ENCODE measurements around the gene SUCLG2.
"Not testable (repeated sequence)": the region's sequence is repeated elsewhere in the genome, so short reads cannot be mapped to it uniquely, and the experiment has no call there.

Gene SUCLG2

DNA sequence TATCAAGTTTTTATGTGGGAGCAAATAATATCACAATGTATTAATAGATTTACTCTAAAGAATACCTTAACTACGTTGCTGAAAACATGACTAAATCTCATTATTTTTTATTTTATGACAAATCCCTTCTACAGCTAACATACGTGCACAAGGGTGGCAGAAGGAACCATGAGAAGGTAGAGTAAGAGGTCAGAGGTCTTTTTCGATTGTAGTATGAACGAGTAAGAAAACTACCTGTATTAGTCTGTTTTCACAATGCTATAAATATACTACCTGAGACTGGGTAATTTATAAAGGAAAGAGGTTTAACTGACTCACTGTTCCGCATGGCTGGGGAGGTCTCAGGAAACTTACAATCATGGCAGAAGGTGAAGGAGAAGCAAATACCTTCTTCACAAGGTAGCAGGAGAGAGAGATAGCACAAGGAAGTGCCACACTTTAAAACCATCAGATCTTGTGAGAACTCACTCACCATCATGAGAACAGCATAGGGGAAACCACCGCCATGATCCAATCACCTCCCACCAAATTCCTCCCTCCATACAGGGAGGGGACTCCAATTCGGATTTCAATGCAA is 95.3 kb downstream of the SUCLG2 start:
- TF ChIP-seq, protein P1, sequence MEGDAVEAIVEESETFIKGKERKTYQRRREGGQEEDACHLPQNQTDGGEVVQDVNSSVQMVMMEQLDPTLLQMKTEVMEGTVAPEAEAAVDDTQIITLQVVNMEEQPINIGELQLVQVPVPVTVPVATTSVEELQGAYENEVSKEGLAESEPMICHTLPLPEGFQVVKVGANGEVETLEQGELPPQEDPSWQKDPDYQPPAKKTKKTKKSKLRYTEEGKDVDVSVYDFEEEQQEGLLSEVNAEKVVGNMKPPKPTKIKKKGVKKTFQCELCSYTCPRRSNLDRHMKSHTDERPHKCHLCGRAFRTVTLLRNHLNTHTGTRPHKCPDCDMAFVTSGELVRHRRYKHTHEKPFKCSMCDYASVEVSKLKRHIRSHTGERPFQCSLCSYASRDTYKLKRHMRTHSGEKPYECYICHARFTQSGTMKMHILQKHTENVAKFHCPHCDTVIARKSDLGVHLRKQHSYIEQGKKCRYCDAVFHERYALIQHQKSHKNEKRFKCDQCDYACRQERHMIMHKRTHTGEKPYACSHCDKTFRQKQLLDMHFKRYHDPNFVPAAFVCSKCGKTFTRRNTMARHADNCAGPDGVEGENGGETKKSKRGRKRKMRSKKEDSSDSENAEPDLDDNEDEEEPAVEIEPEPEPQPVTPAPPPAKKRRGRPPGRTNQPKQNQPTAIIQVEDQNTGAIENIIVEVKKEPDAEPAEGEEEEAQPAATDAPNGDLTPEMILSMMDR (IDR thresholded peaks at IDR 0.05; ENCODE audit: control extremely low read depth, extremely low read depth, low read depth, missing control alignments): no peak
- POLR2A ChIA-PET: no interaction called here
- CTCF ChIA-PET: interaction anchor here (1.9 kb wide), 1 partner anchor 13 kb away, joined by 4 read pairs; no protein-coding TSS in a partner anchor
- DNase-seq (ENCODE audit: extremely low spot score): no peak

DNA sequence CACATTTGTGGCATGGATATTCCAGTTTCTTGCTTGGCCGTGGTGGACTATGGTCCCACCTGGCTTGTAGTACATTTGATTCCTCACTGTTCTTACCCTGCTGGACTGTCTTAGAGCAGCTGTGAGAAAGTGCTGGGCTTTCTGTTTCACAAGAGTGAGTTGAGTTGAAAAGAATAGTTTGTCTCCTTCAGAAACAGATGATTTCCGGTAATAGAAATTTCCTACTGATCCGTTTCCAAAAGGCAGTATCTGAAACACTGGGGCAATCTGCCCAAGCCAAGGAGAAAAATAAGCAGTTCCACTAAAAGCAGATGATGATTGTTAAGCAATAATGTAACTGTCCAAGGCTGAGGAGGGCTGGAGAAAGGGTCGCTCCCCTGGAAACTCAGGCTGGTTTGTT is 96.0 kb downstream of the SUCLG2 start:
- CTCF ChIA-PET: interaction anchor here (1.9 kb wide), 1 partner anchor 12 kb away, joined by 4 read pairs; no protein-coding TSS in a partner anchor
- no peak for DNase-seq (ENCODE audit: extremely low spot score)
- TF ChIP-seq, protein P1 (IDR thresholded peaks at IDR 0.05; ENCODE audit: control extremely low read depth, extremely low read depth, low read depth, missing control alignments): no peak
- POLR2A ChIA-PET: no interaction called here

DNA sequence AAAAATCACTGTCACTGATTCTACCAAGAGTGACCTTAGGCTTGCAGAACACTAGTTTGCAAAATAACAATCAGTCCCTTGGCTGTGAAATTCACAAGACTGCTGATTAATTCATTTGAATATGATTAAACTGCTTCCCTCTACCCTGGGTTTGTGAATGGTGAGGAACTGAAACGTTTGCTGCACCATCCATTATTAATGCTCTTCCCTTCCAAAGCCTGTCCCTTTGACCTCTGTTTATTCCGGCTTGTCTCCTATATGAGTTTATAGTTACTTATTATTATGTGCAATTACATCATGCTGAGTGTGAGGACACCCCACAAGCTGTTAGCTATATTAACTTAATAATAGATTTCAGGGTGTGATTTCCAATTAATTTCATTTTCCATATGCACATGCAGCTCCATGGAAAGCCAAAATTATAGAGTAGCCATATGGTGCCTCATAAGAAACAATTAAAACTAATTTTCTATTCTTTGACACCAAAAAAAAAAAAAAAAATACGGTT is 96.5 kb downstream of the SUCLG2 start:
- no peak for DNase-seq (ENCODE audit: extremely low spot score)
- ChIA-PET POLR2A (no interaction called here), CTCF (interaction anchor here (1.9 kb wide), 1 partner anchor 12 kb away, joined by 4 read pairs; no protein-coding TSS in a partner anchor)
- TF ChIP-seq, protein P1 (IDR thresholded peaks at IDR 0.05; ENCODE audit: control extremely low read depth, extremely low read depth, low read depth, missing control alignments): no peak

DNA sequence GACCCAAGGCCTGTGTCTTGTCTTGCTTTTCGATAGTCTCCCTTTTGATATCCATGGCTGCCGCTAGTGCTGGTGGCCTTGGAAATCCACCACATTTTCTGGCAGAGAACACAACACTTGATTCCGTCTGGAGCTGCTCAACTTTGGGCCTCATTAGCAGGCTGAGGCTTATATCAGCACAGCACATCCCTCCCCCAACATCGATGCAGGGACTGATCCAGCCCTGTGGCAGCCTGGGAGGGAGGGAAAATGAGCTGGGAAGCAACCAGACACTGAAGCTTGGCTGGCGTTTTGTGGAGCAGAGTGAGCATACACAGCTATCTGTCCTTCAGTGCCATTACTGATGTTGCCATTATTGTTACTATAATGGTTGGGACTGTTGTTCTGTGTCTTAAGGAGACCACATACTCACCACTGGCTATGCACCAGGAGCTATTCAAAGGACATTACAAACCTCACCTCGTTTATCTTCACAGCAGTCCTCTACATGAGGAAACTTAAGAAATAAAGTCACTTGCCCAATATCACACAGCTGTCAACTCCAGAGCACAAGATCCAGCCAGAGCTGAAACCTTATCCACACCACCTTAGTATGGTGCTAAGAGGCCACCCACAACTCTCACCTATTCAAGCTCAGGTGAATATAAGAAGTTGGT is 102.9 kb downstream of the SUCLG2 start:
- POLR2A ChIA-PET: no interaction called here
- TF ChIP-seq, protein P1 (IDR thresholded peaks at IDR 0.05; ENCODE audit: control extremely low read depth, extremely low read depth, low read depth, missing control alignments): no peak
- CTCF ChIA-PET: interaction anchor here (0.7 to 0.8 kb wide), 2 partner anchors 9 to 46 kb away, joined by 3 read pairs; no protein-coding TSS in a partner anchor
- DNase-seq (ENCODE audit: extremely low spot score): no peak

DNA sequence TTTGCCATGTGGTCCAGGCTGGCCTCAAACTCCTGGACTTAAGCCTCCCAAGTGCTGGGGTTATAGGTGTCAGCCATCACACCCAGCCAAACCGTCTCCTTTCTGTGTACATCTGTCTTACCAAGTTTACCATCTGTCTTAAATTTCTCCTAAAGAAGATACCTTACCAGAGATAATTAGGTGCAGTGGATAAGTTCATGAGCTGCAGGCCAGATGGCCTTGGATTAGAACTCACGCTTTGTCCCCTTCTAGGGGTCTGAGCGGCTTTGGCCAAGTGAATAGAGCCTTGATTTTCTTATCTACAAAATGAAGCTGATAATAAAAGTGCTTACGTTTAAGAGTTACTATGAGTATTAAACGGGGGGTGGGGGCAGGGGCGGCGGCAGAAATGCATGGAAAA is 103.9 kb downstream of the SUCLG2 start:
- DNase-seq (ENCODE audit: extremely low spot score): no peak
- TF ChIP-seq, protein P1 (IDR thresholded peaks at IDR 0.05; ENCODE audit: control extremely low read depth, extremely low read depth, low read depth, missing control alignments): no peak
- POLR2A ChIA-PET: no interaction called here
- CTCF ChIA-PET: interaction anchor here (1.9 kb wide), 1 partner anchor 11 kb away, joined by 9 read pairs; no protein-coding TSS in a partner anchor

DNA sequence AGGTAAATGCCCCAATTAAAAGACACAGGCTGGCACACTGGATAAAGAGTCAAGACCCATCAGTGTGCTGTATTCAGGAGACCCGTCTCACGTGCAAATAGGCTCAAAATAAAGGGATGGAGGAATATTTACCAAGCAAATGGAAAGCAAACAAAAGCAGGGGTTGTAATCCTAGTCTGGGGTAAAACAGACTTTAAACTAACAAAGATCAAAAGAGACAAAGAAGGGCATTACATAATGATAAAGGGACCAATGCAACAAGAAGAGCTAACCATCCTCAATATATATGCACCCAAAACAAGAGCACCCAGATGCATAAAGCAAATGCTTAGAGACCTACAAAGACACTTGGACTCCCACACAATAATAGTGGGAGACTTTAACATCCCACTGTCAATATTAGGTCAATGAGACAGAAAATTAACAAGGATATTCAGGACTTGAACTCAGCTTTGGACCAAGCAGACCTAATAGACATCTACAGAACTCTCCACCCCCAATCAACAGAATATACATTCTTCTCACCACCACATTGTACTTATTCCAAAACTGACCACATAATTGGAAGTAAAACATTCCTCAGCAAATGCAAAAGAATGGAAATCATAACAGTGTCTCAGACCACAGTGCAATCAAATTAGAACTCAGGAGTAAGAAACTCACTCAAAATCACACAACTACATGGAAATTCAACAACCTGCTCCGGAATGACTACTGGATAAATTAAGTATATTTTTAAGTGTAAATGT is 111.7 kb downstream of the SUCLG2 start:
- CTCF ChIA-PET; POLR2A ChIA-PET; DNase-seq (ENCODE audit: extremely low spot score): not testable (repeated sequence)
